ENCODE measurements around the gene PCDHB10. TPM values are rescaled to one million over a fixed set of nuclear protein-coding genes. Genes with fewer than 3 reads are reported as not detected.
A peak's percentile ranks its signal among the peaks of the same experiment; 100 is the strongest.
"Not testable (repeated sequence)": the region's sequence is repeated elsewhere in the genome, so short reads cannot be mapped to it uniquely, and the experiment has no call there.

The PCDHB10 gene
- total RNA-seq, 1 donor: 2.2 TPM

- H3K4me3 ChIP-seq (ENCODE audit: insufficient read depth, low read length): no peak overlapping the region
- H4K20me1 ChIP-seq (ENCODE audit: insufficient read depth, low read length): no peaks in the 10 kb centered on the region
- no peaks in the 10 kb centered on the region for H3K4me1 ChIP-seq (ENCODE audit: insufficient read depth, low read length)
- no peaks in the 10 kb centered on the region for H3K27me3 ChIP-seq (ENCODE audit: insufficient read depth, low read length)
- peak; percentile 80 for DNase-seq (ENCODE audit: insufficient read length, low spot score, missing footprints)
- H2AFZ ChIP-seq (ENCODE audit: low read length): no peak overlapping the region
- H3K36me3 ChIP-seq (ENCODE audit: insufficient read depth, low read length): no peaks in the 10 kb centered on the region
- no peaks in the 10 kb centered on the region for H3K79me2 ChIP-seq (ENCODE audit: insufficient read depth, low read length)
- H3K9me3 ChIP-seq (ENCODE audit: low read depth, low read length): no peaks in the 10 kb centered on the region
- peak; percentile 5 for TF ChIP-seq CTCF (IDR thresholded peaks at IDR 0.05; ENCODE audit: extremely low read depth, low read depth, low read length)
- H3K27ac ChIP-seq (ENCODE audit: low read depth, low read length): no peak overlapping the region
- no peak overlapping the region for H3K4me2 ChIP-seq (ENCODE audit: insufficient read depth, low read length)
These were observed 36.4 kb upstream of the PCDHB10 start for GRCh38 chr5:141155540-141156374.

- H3K36me3 ChIP-seq (ENCODE audit: insufficient read depth, low read length); DNase-seq (ENCODE audit: insufficient read length, low spot score, missing footprints); H3K27me3 ChIP-seq (ENCODE audit: insufficient read depth, low read length); H4K20me1 ChIP-seq (ENCODE audit: insufficient read depth, low read length); H3K27ac ChIP-seq (ENCODE audit: low read depth, low read length); H3K4me3 ChIP-seq (ENCODE audit: insufficient read depth, low read length); H3K4me2 ChIP-seq (ENCODE audit: insufficient read depth, low read length); H3K79me2 ChIP-seq (ENCODE audit: insufficient read depth, low read length); H3K4me1 ChIP-seq (ENCODE audit: insufficient read depth, low read length); H3K9me3 ChIP-seq (ENCODE audit: low read depth, low read length); H2AFZ ChIP-seq (ENCODE audit: low read length): not testable (repeated sequence)
These were observed 34.8 kb upstream of the PCDHB10 start for GRCh38 chr5:141157356-141157755.

- not testable (repeated sequence) for H3K4me1 ChIP-seq (ENCODE audit: insufficient read depth, low read length); H3K79me2 ChIP-seq (ENCODE audit: insufficient read depth, low read length); H3K4me3 ChIP-seq (ENCODE audit: insufficient read depth, low read length); H3K36me3 ChIP-seq (ENCODE audit: insufficient read depth, low read length); H3K27ac ChIP-seq (ENCODE audit: low read depth, low read length); H3K27me3 ChIP-seq (ENCODE audit: insufficient read depth, low read length); H2AFZ ChIP-seq (ENCODE audit: low read length); H3K4me2 ChIP-seq (ENCODE audit: insufficient read depth, low read length); H4K20me1 ChIP-seq (ENCODE audit: insufficient read depth, low read length); H3K9me3 ChIP-seq (ENCODE audit: low read depth, low read length); DNase-seq (ENCODE audit: insufficient read length, low spot score, missing footprints)
These were observed 34.3 kb upstream of the PCDHB10 start for GRCh38 chr5:141157901-141158300.

- Histone ChIP-seq H4K20me1 (ENCODE audit: insufficient read depth, low read length) (no peaks in the 10 kb centered on the region), H3K36me3 (ENCODE audit: insufficient read depth, low read length) (no peaks in the 10 kb centered on the region), H3K9me3 (ENCODE audit: low read depth, low read length) (no peaks in the 10 kb centered on the region), H3K27me3 (ENCODE audit: insufficient read depth, low read length) (no peaks in the 10 kb centered on the region), H3K79me2 (ENCODE audit: insufficient read depth, low read length) (no peaks in the 10 kb centered on the region), H3K4me3 (ENCODE audit: insufficient read depth, low read length) (peak within 1 kb of the TSS; percentile 11), H2AFZ (ENCODE audit: low read length) (peak within 1 kb of the TSS; percentile 39), H3K27ac (ENCODE audit: low read depth, low read length) (no peak within 1 kb of the TSS), H3K4me2 (ENCODE audit: insufficient read depth, low read length) (peak within 1 kb of the TSS; percentile 37), H3K4me1 (ENCODE audit: insufficient read depth, low read length) (no peaks in the 10 kb centered on the region)
- DNase-seq (ENCODE audit: insufficient read length, low spot score, missing footprints): peak; percentile 71
- TF ChIP-seq CTCF (IDR thresholded peaks at IDR 0.05; ENCODE audit: extremely low read depth, low read depth, low read length): peak; percentile 61
These were observed 19.6 kb upstream of the PCDHB10 start, which contains the start of gene PCDHB7 for GRCh38 chr5:141172381-141173204. Gene PCDHB7 (plus strand): TSS chr5:141172644. CDS start chr5:141172836, 192 bp downstream.

GRCh38 chr5:141174291-141175104, 17.7 kb upstream of the PCDHB10 start:
- not testable (repeated sequence) for H3K4me3 ChIP-seq (ENCODE audit: insufficient read depth, low read length); H3K4me2 ChIP-seq (ENCODE audit: insufficient read depth, low read length); H3K27ac ChIP-seq (ENCODE audit: low read depth, low read length); H2AFZ ChIP-seq (ENCODE audit: low read length); H4K20me1 ChIP-seq (ENCODE audit: insufficient read depth, low read length); H3K79me2 ChIP-seq (ENCODE audit: insufficient read depth, low read length); H3K36me3 ChIP-seq (ENCODE audit: insufficient read depth, low read length); H3K9me3 ChIP-seq (ENCODE audit: low read depth, low read length); H3K27me3 ChIP-seq (ENCODE audit: insufficient read depth, low read length); DNase-seq (ENCODE audit: insufficient read length, low spot score, missing footprints); H3K4me1 ChIP-seq (ENCODE audit: insufficient read depth, low read length)

Measured in osteoblast (primary cell).